Dermis microvascular lymphatic vessel endothelial cell (primary cell): ENCODE data around the gene FAM229A. TPM values are rescaled to one million over a fixed set of nuclear protein-coding genes. Genes with fewer than 3 reads are reported as not detected.

Experiments
- DNase-seq, 2 donors: peaks; one replicate each; pipeline versions ENCODE4 v3.0.0 to v3.0.0-alpha.2; 2010; ENCODE audit warnings: low read depth in 2 of 2
- total RNA-seq: library from RNA; depleted of rRNA; stranded (reverse); fragments of >200 nt; gene quantifications from 2 replicates; pipeline ENCODE4 v1.2.1, GENCODE V29; 2014

Gene FAM229A
- total RNA-seq, 1 donor from 2014 or later: 0.64 TPM

DNA sequence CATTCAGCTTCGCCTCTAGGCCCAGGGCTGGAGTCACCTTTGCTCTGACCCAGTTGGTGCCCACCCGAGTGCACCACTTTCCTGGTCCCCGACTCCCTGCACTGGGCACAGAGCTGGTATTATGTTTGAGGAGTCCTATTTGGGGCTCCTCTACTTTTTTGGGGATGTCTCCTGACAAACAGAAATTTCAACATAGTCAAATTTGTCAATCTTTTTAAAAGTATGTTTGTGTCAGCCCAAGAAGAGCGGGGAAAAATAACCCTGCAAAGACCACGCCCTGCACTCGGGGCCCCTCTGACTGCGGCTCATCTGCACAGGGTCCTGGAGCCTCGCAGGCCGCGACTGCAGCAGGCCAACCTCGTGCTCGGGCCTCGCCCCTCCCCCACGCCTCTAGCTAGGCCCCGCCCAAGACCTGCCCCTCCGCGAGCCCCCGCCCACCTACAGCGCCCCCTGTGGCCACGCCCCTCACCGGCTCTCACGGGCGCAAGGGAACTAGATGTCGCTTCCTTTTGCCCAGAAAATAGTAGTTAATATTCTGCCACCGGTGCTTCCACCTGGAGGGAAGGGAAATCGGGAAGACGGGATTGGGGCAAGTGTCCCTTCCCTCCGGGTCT is 11.4 kb downstream of the FAM229A start:
- peak; percentile 41 to 71 for DNase-seq

DNA sequence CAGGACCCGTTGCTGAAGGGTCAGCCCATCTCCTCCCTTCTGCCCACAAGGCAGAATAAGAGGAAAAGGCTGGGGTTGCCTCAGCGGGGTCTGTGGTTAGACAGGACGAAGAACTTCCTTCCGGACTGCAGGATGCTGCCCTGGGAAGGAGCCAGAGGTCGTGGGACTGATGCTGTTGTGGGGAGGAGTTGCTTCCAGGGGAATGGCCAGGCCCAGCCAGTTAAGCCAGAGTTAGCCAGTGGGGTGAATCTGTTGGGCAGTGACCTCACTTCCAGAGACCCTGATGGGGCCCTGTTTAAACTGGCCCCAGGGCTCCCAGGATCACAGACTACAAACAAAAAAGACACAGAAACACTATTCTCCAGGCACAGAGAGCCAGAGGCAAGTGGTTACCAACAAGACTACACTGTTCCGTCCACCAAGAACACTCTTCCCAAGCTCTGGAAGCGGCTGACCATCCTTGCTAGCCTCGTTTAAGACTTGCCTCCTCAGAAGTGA is 13.0 kb downstream of the FAM229A start:
- peak; percentile 93 to 94 for DNase-seq

DNA sequence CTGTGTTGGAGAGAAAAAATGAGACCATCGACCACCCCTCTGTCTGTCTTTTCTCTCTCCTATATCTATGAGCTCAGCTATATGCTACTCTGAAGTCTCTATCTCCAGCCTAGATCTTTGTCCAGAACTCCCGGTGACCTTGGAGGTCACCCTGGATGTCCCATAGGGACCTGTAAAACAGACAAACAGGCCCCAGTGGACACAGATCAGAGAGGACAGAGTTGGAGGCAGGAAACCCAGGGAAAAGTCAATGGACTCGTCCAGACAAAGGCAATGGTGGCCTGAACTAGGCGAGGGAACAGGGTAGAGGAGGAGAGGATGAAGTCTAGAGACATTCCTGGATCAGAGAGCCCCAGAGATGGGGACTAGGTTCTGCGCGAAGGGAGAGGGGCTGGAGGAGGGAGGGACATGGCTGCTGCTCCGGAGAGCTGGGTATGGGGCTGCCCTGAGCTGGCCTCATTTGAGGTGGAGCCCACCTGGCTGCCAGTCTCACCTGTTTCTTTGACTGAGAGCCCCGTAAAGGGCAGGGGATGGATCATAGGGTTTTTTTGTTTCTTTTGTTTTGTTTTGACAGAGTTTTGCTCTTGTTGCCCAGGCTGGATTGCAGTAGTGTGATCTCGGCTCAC is 15.6 kb downstream of the FAM229A start:
- no peak for DNase-seq

DNA sequence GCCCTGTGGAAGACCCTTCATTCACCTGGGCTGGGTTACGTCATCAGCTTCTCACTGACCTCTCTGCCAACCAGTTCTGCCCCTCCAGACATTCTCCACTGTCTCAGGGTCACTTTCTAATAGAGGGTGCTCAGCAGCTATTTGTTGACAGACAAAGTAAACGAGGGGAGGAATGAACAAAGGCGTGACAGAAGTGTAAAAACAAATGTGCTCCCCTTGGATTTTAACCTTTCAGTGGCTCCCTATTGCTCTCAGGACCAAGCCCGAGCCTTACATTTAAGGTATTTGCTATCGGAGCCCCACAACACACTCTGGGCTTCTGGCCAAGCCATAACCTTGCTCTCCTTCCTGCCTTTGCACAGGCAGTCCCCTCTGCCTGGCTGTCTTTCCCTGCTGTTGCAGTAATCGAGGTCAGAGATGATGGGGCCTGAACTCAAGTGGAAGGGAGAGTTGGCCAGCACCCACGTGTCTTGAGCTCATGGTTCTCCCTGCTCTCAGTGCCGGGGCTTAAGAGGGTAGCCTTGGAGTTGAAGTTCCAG is 16.9 kb downstream of the FAM229A start:
- DNase-seq: peak; percentile 60 to 71

DNA sequence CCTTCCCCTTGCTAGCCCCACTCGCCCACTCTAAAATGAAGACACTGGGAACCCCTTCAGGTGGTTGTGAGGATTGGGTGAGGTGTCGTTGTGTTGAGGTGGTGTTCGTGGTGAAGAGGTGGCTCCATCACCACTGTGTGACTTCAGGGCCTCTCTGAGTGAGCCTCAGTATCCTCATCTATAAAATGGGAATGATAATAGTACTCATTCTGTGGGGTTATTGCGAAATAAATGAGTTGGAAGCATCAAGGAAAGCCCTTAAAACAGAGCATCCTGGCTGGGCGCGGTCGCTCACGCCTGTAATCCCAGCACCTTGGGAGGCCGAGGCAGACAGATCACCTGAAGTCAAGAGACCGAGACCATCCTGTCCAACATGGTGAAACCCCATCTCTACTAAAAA is 19.6 kb downstream of the FAM229A start:
- no peak for DNase-seq

DNA sequence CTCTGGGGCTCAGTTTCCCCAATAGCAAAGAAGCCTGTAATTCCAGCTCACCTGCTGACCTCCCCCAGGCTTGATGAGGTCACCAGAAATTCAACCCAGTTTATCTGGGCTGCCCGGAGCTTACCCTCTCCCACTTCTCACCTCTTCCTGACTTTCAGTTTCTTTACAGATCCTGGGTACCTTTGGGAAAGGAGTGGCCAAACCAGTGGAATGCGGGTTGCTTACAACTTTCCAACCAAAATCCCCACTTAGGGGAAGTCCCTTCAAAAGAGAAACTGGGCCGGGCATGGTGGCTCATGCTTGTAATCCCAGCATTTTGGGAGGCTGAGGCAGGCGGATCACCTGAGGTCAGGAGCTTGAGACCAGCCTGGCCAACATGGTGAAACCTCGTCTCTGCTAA is 20.3 kb downstream of the FAM229A start:
- no peak for DNase-seq

DNA sequence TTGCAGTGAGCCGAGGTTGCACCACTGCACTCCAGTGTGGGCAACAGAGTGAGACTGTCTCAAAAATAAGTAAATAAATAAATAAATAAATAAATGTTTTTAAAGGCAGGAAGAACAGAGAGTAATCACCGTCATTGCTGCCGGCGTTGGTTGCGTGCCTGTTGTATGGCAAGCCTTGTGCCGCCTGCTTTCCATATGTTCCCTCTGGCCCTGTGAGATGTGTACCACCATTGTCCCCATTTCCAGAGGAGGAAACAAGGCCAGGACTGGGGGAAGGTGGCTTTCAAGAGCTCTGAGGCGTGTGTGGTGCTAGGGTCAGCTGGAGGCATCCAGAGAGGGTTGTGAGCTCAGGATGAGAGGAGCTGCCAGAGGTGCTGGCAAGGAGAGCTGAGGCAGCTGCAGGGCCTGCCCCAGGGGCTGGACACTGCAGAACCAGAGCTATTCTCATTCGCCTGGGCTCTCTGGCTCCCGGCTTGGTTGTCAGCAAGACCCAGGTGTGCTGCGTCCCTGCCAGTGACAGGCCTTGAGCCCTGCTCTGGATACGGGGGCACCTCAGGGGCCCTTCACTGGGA is 21.0 kb downstream of the FAM229A start:
- no peak for DNase-seq

DNA sequence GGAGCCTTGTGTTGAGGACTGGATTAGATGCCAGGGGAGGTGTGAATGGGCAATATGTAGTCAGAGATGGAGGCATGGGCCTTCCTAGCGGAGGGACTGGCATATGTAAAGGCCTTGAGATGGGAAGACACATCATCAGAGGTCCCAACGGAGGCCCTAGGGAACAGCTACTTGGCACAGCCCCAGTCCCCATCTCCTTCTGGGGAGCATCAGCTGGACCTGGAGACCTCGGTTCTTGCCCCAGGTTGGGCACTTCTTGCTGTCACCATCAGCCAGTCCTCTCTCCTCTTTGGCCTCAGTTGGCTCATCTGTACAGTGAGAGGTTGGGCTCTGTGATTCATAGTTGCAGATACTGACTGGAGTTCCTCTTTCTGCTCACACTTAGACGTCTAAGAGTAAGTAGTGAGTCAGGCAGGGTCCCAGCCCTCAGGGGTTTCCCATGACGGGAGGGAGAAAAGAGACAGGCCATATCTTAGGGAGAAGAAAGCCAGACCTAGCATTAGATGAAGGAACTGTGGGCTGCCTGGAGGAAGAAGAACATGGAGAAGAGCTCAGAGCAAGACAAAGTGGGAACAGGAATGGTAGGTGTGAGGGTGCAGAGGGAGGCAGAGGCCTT is 22.8 kb downstream of the FAM229A start:
- DNase-seq: no peak

DNA sequence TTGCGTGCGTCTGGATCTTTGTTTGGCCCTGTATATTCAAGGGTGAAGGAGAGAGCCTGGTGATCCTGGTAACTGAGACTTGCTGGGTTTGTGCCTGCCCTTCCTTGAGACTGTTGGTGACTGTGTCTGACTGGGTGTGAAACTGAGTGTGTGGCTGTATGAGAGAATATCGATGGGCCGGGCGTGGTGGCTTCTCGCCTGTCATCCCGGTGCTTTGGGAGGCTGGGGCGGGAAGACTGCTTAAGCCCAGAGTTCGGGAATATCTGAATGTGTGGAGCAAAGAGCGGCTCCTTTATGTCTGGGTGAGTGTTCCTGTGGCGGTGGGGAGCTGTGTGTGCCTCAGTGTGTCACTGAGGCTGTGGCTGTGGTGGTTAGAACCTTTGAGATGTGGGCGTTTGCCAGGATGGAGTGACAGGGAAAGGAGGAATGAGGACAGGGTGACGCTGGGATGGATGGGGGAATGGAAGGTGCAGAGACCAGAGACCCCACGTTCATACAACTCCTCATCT is 23.6 kb downstream of the FAM229A start:
- no peak for DNase-seq

DNA sequence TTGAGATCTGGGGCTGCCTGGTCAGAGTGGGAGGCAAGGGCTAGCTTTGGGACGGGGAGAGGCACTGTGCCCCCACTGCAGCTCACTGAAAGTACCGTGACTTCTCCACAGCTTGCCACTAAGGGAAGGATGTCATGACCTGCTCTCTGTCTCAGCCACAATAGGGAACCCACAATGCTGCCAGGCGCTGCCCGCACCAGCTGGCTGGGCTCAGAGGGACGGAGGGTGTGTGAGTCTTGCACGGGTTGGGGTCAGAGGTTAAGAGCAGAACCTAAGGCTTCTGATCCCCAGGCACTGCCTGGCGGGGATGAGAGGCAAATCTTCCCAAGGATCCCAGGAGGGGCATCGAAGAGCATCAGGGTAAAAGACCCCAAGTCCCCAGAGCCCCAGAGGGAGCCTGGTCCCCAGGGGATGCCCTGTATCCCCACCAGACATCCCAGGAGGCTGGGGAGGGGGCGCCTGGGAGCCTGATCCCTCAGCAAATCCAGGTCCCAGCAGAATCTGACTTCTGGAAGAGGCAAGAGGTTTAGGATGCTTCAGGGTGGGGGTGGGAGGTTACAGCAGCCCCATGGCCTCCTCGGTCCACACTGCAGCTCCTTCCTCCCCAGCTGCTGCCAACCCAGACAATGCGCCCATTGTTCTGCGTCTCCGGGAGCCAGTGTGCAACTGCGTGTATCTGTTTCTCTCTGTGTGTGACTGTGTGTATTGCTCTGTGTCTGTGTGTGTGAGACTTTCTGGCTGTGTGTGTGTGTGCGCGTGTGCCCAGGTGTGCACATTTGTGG is 24.2 kb downstream of the FAM229A start:
- DNase-seq: peak in 1 of 2 donors; percentile 49

DNA sequence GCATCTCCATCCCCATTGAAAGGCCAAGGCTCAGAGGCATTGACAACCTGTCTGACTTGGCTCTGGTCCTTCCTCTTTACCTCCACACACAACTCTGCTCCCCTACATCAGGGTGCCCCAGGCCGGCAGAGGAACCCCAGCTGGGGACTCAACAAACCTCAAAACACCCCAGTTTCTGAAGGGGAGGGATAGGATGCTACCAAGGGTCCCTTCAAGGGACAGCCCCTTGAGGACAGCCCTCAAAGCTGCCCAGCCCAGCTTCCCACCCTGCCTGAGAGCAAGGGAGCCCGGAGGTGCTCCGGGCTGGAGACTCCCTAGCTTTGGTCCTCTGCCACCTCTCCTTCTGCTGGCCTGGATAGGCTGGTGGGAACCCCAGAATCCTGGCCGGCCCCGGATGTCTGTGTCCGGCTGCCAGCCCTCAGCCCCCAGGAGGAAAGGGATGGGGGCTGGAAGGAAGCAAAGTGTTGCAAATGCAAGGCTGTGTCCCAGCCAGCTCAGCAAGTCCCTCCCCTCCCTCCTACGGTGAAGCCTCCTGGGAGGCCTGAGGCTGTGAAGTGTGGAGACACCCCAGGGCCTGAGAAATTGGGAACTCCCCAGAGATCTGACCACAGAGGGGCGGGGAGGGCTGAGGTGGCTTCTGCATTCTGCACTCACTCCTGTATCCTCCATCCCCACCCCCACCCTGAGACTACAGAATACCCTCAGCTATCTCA is 25.2 kb downstream of the FAM229A start:
- DNase-seq: no peak

DNA sequence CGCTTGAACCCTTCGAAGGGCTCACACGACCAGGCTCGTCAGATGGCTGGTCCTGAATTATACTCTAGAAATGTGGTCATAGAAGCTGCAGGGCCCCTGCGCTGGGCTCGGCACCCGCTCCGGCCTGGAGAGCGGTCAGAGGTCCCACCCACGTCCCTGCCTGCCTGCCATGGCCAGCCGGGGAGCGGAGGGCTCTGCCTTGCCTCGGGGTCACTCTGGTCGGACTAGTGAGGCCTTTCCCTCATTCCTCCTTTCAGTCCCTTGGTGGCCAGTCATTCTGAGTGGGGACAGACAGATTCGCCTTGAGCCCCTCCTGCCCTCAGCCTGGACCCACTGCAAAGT is 25.7 kb downstream of the FAM229A start:
- no peak for DNase-seq

DNA sequence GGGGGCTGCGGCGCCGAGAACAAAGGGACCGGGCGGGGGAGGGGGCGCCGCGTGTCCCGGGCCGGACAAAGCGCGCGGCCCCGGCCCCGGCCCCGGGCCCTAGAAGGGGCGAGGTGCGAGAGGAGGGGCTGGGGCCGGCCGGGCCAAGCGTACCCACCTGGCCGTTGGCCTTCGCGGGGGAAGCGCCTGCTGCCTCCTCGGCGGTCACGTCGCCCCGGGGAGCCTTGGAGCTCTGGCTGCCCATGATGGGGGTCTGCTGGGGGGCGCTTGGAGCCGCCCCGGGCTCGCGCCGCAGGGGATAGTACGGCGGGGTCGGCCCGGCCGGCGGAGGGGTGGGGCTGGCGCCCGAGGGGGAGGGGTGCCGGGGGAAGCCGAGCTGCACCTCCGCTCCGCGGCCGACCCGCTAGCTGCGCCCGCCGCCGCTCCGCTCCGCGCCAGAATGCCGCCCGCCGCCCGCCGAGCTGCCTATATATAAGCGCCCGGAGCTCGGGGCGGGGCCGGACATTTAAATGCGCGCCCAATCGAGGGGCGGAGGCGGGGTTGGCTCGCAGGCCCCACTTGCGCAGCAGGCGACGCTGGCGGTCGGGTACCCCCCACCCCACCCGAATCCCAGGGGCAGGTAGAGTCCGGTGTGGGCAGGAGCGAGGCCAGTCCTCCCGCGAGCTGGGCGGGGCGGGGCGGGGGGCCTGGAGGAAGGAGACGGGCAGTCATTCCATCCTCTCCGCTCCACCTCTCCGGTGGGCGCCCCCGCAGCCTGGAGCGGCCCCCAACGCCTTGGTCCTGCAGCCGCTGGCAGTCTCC is 26.3 kb downstream of the FAM229A start, which contains the start of gene MARCKSL1:
Gene MARCKSL1, minus strand, starts transcription at position 444 of the 801 bp plus-strand sequence. Its CDS starts 200 bp downstream, at position 244.
- DNase-seq: peak; percentile 28 to 76

DNA sequence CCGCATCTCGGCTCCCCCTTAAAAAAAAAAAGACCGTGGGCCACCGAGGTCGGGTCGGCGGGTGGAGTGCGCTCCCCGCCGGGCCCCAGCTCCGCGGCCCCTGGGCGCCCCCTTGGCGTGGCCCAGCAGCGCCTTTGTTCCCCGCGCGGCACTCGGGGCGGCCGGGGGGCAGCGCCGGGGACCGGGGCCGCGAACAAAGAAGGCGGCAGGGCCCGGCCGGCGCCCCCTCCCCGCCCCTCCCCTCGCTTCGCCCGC is 26.8 kb downstream of the FAM229A start:
- DNase-seq: no peak

DNA sequence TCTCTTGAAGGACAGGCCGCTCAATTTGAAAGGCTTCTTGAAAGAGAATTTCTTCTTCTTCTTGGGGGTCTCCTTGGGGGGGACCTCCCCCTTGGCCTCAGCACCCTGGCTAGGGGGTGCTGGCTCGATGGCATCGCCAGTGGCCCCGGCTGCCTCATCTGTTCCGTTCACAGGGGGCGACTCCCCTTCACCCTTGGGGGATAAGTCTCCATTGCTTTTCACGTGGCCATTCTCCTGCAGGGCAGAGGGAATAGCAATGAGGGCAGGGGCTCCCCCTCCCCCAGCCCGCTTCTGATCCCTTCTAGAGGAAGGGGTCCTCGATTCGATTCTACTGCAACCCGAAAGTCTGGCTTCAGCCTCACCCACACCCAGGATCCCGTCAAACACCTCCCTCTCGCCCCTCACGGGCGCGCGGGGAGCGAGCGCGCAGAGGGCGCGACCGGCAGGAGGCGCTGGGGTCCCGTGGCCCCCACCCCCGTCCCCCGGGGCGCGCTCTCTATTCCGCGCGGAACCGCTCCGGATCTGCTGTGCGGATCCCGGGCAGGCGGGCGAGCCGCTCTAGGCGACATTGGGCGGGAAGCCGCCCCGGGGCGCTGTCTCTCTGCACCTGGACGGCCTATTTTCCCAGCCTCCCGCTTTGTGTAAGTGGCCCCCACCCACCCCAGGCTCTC is 27.3 kb downstream of the FAM229A start:
- DNase-seq: peak in 1 of 2 donors; percentile 55

DNA sequence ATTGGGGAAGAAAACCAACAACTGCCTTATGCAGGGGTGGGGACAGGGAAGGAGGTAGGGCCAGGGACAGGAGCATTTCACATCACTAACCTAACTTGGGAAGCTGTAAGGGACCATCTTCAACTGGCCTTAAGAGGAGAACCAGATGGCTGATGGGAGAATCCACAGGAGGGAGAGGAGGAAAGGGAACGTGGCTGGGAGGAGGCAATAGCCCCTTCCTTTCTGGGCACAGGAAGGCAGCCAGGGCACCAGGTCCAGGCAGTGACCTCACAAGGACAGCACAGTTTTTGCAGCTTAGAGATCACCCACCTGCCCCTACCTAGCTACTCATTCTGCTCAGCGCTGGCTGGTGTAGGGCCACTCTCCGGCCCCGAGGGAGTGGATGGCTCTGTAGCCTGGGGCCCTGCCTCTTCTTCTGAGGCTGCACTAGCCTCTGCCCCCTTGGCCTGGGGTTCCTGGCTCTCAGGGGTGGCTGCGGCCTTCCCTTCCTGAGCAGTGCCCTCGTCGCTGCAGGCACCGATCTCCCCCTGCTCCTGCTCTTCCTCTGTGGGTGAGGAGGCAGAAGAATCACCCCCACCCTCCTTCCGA is 27.9 kb downstream of the FAM229A start:
- DNase-seq: no peak

DNA sequence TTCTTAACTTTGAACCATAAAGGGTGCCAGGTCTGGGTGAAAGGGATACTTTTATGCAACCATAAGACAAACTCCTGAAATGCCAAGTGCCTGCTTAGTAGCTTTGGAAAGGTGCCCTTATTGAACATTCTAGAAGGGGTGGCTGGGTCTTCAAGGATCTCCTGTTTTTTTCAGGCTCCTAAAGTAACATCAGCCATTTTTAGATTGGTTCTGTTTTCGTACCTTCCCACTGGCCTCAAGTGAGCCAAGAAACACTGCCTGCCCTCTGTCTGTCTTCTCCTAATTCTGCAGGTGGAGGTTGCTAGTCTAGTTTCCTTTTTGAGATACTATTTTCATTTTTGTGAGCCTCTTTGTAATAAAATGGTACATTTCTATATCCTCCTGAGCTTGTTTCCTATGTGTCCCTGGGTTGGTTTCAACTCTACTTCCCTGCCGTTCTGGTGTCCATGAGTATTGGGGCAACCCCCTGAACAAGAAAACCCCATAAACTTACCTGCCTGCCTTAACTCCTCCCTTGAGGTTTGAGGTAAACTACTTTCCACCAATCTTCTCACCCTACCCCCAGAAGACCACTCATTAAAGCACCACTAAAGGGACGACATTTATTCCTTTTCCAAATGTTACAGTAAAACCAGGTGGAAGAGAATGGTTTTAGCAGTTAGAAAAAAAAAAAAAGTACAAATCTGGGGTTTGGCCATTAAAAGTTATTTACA is 28.9 kb downstream of the FAM229A start:
- no peak for DNase-seq

DNA sequence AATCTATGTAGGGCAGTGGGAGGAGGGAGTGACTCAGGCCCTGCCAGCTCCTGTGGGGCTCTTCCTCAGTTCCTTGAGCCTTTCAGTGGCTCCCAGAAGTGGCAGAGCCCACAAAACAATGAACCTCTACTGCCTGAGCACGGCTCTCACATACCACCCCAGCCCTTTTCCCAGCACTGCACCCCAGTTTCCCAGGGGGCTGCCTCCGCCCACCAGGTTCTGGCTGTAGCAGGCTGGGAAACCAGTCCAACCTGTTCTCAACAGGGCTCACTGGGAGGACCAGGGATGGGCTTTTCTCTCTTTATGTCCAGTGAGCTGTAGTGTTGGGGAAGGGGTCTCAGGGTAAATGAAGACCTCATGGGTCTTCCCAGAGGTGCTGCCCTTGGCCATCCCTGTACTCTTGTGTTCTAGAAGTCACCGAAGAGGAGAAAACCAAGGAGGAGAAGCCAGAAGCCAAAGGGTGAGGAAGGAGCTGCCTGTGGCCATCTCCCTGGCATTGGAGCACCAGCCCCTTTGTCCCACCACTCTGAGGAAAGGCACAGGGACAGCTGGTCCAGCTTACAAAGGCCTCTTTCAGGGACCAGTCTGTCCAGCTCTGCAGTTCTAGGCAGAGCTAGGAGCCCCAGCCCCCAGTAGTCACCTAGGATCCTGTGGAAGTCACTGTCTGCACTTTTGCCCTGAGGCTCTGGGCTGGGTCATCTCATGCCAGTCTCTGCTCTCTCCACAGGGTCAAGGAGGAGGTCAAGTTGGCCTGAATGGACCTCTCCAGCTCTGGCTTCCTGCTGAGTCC is 29.8 kb downstream of the FAM229A start:
- no peak for DNase-seq
